Endothelial cell (in vitro differentiated cells): Measurements from ENCODE around the gene C5orf15. TPM values are rescaled to one million over a fixed set of nuclear protein-coding genes. Genes with fewer than 3 reads are reported as not detected.

Experiments
- DNase-seq: peaks from one replicate; pipeline ENCODE4 v3.0.0; 2021; ENCODE audit warnings: low spot score
- H3K27ac Mint-ChIP-seq: one replicate; pipeline ENCODE4 v1.8.0; 2021; ENCODE audit warnings: mixed read lengths, inconsistent platforms; ENCODE audit not compliant: unreplicated experiment
- H3K27me3 Mint-ChIP-seq: one replicate; pipeline ENCODE4 v1.8.0; 2021; ENCODE audit warnings: mild to moderate bottlenecking, moderate library complexity, mixed read lengths, inconsistent platforms; ENCODE audit not compliant: unreplicated experiment
- H3K36me3 Mint-ChIP-seq: one replicate; pipeline ENCODE4 v1.8.0; 2021; ENCODE audit warnings: mild to moderate bottlenecking, low read depth, mixed read lengths, inconsistent platforms; ENCODE audit not compliant: unreplicated experiment
- H3K4me1 Mint-ChIP-seq: one replicate; pipeline ENCODE4 v1.8.0; 2021; ENCODE audit warnings: mild to moderate bottlenecking, mixed read lengths, inconsistent platforms; ENCODE audit not compliant: unreplicated experiment
- H3K4me3 Mint-ChIP-seq: one replicate; pipeline ENCODE4 v1.8.0; 2021; ENCODE audit warnings: mild to moderate bottlenecking, mixed read lengths, inconsistent platforms; ENCODE audit not compliant: unreplicated experiment
- H3K9me3 Mint-ChIP-seq: one replicate; pipeline ENCODE4 v1.8.0; 2021; ENCODE audit warnings: mixed read lengths, inconsistent platforms; ENCODE audit not compliant: unreplicated experiment
- CTCF ChIP-seq: fragments of 200-600 bp; sonication (generic); IDR thresholded peaks from one replicate; pipeline ENCODE4 v1.5.0; 2021; ENCODE audit warnings: antibody characterized with exemption; ENCODE audit not compliant: unreplicated experiment
- total RNA-seq: library from RNA; stranded (reverse); fragmentation: NEBNext Ultra II Directional; extraction: Animal tissue kit (Norgen Biotek cat#: 25700); gene quantifications from one replicate; pipeline ENCODE4 v1.2.1, GENCODE V29; 2021; ENCODE audit not compliant: unreplicated experiment

Gene C5orf15
- total RNA-seq, 1 donor from 2014 or later: 35.5 TPM

GRCh38 chr5:133909603-133910002 is 58.8 kb downstream of the C5orf15 start:
- peaks cover 9% of the 10 kb centered on the region for H3K27me3 Mint-ChIP-seq
- no peak overlapping the region for H3K4me3 Mint-ChIP-seq
- no peaks in the 10 kb centered on the region for H3K36me3 Mint-ChIP-seq
- no peak for DNase-seq
- H3K4me1 Mint-ChIP-seq: no peaks in the 10 kb centered on the region
- H3K27ac Mint-ChIP-seq: no peak overlapping the region
- H3K9me3 Mint-ChIP-seq: no peaks in the 10 kb centered on the region
- TF ChIP-seq CTCF: no peak

- no peak overlapping the region for H3K4me3 Mint-ChIP-seq
- H3K9me3 Mint-ChIP-seq: no peaks in the 10 kb centered on the region
- no peak for DNase-seq
- H3K27me3 Mint-ChIP-seq: peaks cover 10% of the 10 kb centered on the region
- TF ChIP-seq CTCF: no peak
- no peaks in the 10 kb centered on the region for H3K36me3 Mint-ChIP-seq
- no peaks in the 10 kb centered on the region for H3K4me1 Mint-ChIP-seq
- no peak overlapping the region for H3K27ac Mint-ChIP-seq
Measured at GRCh38 chr5:133907075-133907474, 61.4 kb downstream of the C5orf15 start.

GRCh38 chr5:133906303-133906702 is 62.1 kb downstream of the C5orf15 start:
- Mint-ChIP-seq H3K4me3 (no peak overlapping the region), H3K9me3 (no peaks in the 10 kb centered on the region), H3K36me3 (no peaks in the 10 kb centered on the region), H3K27ac (no peak overlapping the region), H3K4me1 (no peaks in the 10 kb centered on the region), H3K27me3 (peaks cover 10% of the 10 kb centered on the region)
- DNase-seq: no peak
- no peak for TF ChIP-seq CTCF

Other genes with a start within 250 kb of the C5orf15 start
- gene VDAC1, start 36.4 kb upstream of the C5orf15 start, total RNA-seq: 165 TPM
- 9.5 TPM for gene TCF7, start 146.1 kb upstream of the C5orf15 start, total RNA-seq
- 471 TPM for gene SKP1, start 208.3 kb upstream of the C5orf15 start, total RNA-seq